ENCODE results near the gene HLA-DMA. TPM values are rescaled to one million over a fixed set of nuclear protein-coding genes. Genes with fewer than 3 reads are reported as not detected.

HLA-DMA gene
- total RNA-seq, 4 donors from 2014 or later = 1.4 to 40.4 (median 20.8) TPM

Other genes with a start within 250 kb of the HLA-DMA start
- 1 to 10 TPM in 1 of 4 donors, not detected in 3; 2.7 TPM for gene HLA-DQA2, start 211.7 kb downstream of the HLA-DMA start, total RNA-seq
- gene HLA-DQB2, start 189.6 kb downstream of the HLA-DMA start, total RNA-seq = under 1 TPM in 2 of 4 donors, not detected in 2; 0.27 to 0.32 TPM
- 1 to 10 TPM in 1 of 4 donors, not detected in 3; 5.7 TPM for gene HLA-DOB, start 136.1 kb downstream of the HLA-DMA start, total RNA-seq
- gene TAP2, start 114.4 kb downstream of the HLA-DMA start, total RNA-seq = 10 to 100 TPM; 12.3 to 48.2 (median 27.1) TPM
- 10 to 100 TPM in 3 of 4 donors, 1 to 10 TPM in 1; 9.4 to 95.2 (median 72.6) TPM for gene PSMB8, start 109.0 kb downstream of the HLA-DMA start, total RNA-seq
- 10 to 100 TPM; 63.2 to 87.9 (median 75.3) TPM for gene TAP1, start 99.4 kb downstream of the HLA-DMA start, total RNA-seq
- 10 to 100 TPM; 14.6 to 44.1 (median 32.9) TPM for gene PSMB9, start 98.9 kb downstream of the HLA-DMA start, total RNA-seq
- gene HLA-DMB, start 12.1 kb downstream of the HLA-DMA start, total RNA-seq = 10 to 100 TPM in 2 of 4 donors, 1 to 10 TPM in 2; 1.8 to 20.8 (median 13.2) TPM
- 100 to 1,000 TPM; 116 to 612 (median 238) TPM for gene BRD2, start 15.5 kb upstream of the HLA-DMA start, total RNA-seq
- gene HLA-DOA, start 56.5 kb upstream of the HLA-DMA start, total RNA-seq = 1 to 10 TPM in 3 of 4 donors, under 1 TPM in 1; 0.82 to 7.9 (median 2.6) TPM
- 10 to 100 TPM in 3 of 4 donors, 1 to 10 TPM in 1; 2.2 to 77.8 (median 28.7) TPM for gene HLA-DPA1, start 120.6 kb upstream of the HLA-DMA start, total RNA-seq
- 10 to 100 TPM in 3 of 4 donors, 1 to 10 TPM in 1; 10.0 to 68.0 (median 40.4) TPM for gene HLA-DPB1, start 122.9 kb upstream of the HLA-DMA start, total RNA-seq
- under 1 TPM in 3 of 4 donors, not detected in 1; 0.14 to 0.79 (median 0.75) TPM for gene COL11A2, start 239.4 kb upstream of the HLA-DMA start, total RNA-seq
- 10 to 100 TPM; 26.9 to 31.9 (median 29.4) TPM for gene RXRB, start 247.6 kb upstream of the HLA-DMA start, total RNA-seq
- gene SLC39A7, start 247.8 kb upstream of the HLA-DMA start, total RNA-seq = 10 to 100 TPM; 38.2 to 99.9 (median 60.5) TPM